Fibroblast of lung (primary cell): ENCODE data around the gene SNX13. TPM values are rescaled to one million over a fixed set of nuclear protein-coding genes. Genes with fewer than 3 reads are reported as not detected.
A peak's percentile ranks its signal among the peaks of the same experiment; 100 is the strongest.

ENCODE experiments used
- DNase-seq, 2 donors: peaks; one replicate each; pipeline versions ENCODE4 v3.0.0 to v3.0.0-alpha.2; 2010; ENCODE audit warnings: low read depth in 2 of 2
- H2AFZ ChIP-seq: 2 replicates; pipeline ENCODE4 v1.5.1; 2012; ENCODE audit warnings: low read length, control low read depth, inconsistent platforms
- H3K27ac ChIP-seq: 2 replicates; pipeline ENCODE4 v1.5.1; 2011; ENCODE audit warnings: low read length, control low read depth; ENCODE audit not compliant: insufficient read depth
- H3K27me3 ChIP-seq: 2 replicates; pipeline ENCODE4 v1.5.1; 2011; ENCODE audit warnings: mild to moderate bottlenecking, low read length; ENCODE audit not compliant: control insufficient read depth, insufficient read depth
- H3K36me3 ChIP-seq: 2 replicates; pipeline ENCODE4 v1.5.1; 2011; ENCODE audit warnings: low read length; ENCODE audit not compliant: control insufficient read depth, insufficient read depth
- H3K4me1 ChIP-seq: 2 replicates; pipeline ENCODE4 v1.5.1; 2011; ENCODE audit warnings: low read length; ENCODE audit not compliant: control insufficient read depth, insufficient read depth; ENCODE audit errors: extremely low read depth
- H3K4me2 ChIP-seq: 2 replicates; pipeline ENCODE4 v1.5.1; 2011; ENCODE audit warnings: low read length, control low read depth; ENCODE audit not compliant: insufficient read depth; ENCODE audit errors: extremely low read depth
- H3K4me3 ChIP-seq, 4 experiments: fragments of 200-600 bp in 1 of 4; sonication (generic) in 1 of 4; replicated peaks in 1 of 4; 2 replicates each; pipeline ENCODE4 v1.5.1; 2011 to 2016; ENCODE audit warnings: low read length in 4 of 4, low read depth in 3 of 4, mild to moderate bottlenecking in 3 of 4, control low read depth in 2 of 4, inconsistent platforms in 1 of 4, mixed read lengths in 1 of 4; ENCODE audit not compliant: insufficient read depth in 1 of 4; ENCODE audit errors: control extremely low read depth in 1 of 4
- H3K79me2 ChIP-seq: 2 replicates; pipeline ENCODE4 v1.5.1; 2012; ENCODE audit warnings: mild to moderate bottlenecking, low read length, inconsistent platforms; ENCODE audit not compliant: control insufficient read depth, insufficient read depth
- H3K9ac ChIP-seq: 2 replicates; pipeline ENCODE4 v1.5.1; 2011; ENCODE audit warnings: mild to moderate bottlenecking, low read length, control low read depth; ENCODE audit not compliant: insufficient read depth
- H3K9me3 ChIP-seq: 2 replicates; pipeline ENCODE4 v1.5.1; 2012; ENCODE audit warnings: low read depth, low read length; ENCODE audit not compliant: control insufficient read depth, insufficient read depth
- H4K20me1 ChIP-seq: 2 replicates; pipeline ENCODE4 v1.5.1; 2011; ENCODE audit warnings: low read length; ENCODE audit not compliant: control insufficient read depth, insufficient read depth; ENCODE audit errors: extremely low read depth
- CTCF ChIP-seq, 2 donors: IDR thresholded peaks in 1 of 2; conservative IDR thresholded peaks in 1 of 2; 1 replicate in 1 of 2; 2 replicates in 1 of 2; pipeline ENCODE4 v1.5.1; 2011 to 2012; ENCODE audit warnings: low read length in 2 of 2, control low read depth in 1 of 2, inconsistent platforms in 1 of 2, low read depth in 1 of 2, mild to moderate bottlenecking in 1 of 2
- EZH2 ChIP-seq: IDR thresholded peaks from 2 replicates; pipeline ENCODE4 v1.5.1; 2012; ENCODE audit warnings: low read length, control low read depth, mild to moderate bottlenecking; ENCODE audit errors: missing control alignments
- polyA plus RNA-seq, 2 donors: library from polyadenylated mRNA; depleted of rRNA in 1 of 2; stranded (reverse) in 1 of 2; unstranded in 1 of 2; fragments of >200 nt; gene quantifications; 2 replicates each; pipeline ENCODE4 v1.2.1, GENCODE V29; 2011 to 2012; ENCODE audit warnings: missing spikeins in 1 of 2
- total RNA-seq: library from RNA; depleted of rRNA; stranded (reverse); fragments of >200 nt; gene quantifications from 2 replicates; pipeline ENCODE4 v1.2.1, GENCODE V29; 2014

The SNX13 gene
- total and polyA plus RNA-seq, 2 donors (not counting 1 experiment from before 2014, with no cell fraction given), result 36.0 to 42.9 TPM

- Histone ChIP-seq H3K9ac (no peak overlapping the region), H3K36me3 (no peaks in the 10 kb centered on the region), H2AFZ (no peak overlapping the region), H3K9me3 (no peaks in the 10 kb centered on the region), H4K20me1 (peaks cover 2% of the 10 kb centered on the region), H3K27me3 (no peaks in the 10 kb centered on the region), H3K4me1 (no peaks in the 10 kb centered on the region), H3K79me2 (peaks cover 67% of the 10 kb centered on the region), H3K4me2 (peak overlapping the region; percentile 48), H3K27ac (no peak overlapping the region), H3K4me3 (peak overlapping the region in 3 of 4 experiments; percentile 84 to 88 (median 85))
- peak in 1 of 2 donors; percentile 27 for DNase-seq
- TF ChIP-seq EZH2 (no peak), CTCF (conservative IDR thresholded peaks at IDR 0.05 in 1 of 2, IDR thresholded peaks at IDR 0.05 in 1 of 2; ENCODE audit: low read depth in 1 of 2, low read length in 2 of 2) (no peak)
Observed at GRCh38 chr7:17937506-17938120, 2.7 kb downstream of the SNX13 start.

GRCh38 chr7:17936321-17936720 is 4.0 kb downstream of the SNX13 start:
- Histone ChIP-seq H3K4me3 (no peak overlapping the region), H3K79me2 (peaks cover 77% of the 10 kb centered on the region), H2AFZ (no peak overlapping the region), H4K20me1 (peaks cover 2% of the 10 kb centered on the region), H3K27me3 (no peaks in the 10 kb centered on the region), H3K4me2 (no peak overlapping the region), H3K4me1 (no peaks in the 10 kb centered on the region), H3K36me3 (no peaks in the 10 kb centered on the region), H3K9ac (no peak overlapping the region), H3K27ac (no peak overlapping the region), H3K9me3 (no peaks in the 10 kb centered on the region)
- TF ChIP-seq EZH2 (no peak), CTCF (conservative IDR thresholded peaks at IDR 0.05 in 1 of 2, IDR thresholded peaks at IDR 0.05 in 1 of 2; ENCODE audit: low read depth in 1 of 2, low read length in 2 of 2) (no peak)
- no peak for DNase-seq

DNA sequence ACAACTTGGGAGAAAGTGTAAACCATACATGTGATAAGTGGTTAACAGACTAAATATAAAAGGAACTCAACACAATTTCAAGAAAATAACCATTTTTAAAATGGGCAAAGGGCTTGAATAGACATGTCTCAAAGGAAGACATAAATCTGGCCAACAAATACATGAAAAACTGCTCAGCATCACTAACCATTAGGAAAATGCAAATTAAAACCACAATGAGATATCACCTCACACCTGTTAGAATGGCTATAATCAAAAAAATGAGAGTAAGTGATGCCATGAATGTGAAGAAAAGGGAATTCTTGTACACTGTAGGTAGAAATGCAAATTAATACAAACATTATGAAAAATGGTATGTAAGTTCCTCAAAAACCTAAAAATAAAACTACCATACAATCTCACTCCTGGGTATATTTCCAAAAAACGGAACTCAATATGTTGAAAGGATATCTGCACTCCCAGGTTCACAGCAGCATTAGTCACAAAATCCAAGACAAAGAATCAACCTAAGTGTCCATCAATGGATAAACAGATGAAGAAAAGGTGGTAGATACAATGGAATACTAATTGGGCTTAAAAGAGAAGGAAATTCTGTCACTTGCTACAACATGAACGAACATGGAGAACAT is 5.6 kb downstream of the SNX13 start:
- Histone ChIP-seq H3K9ac (no peak overlapping the region), H3K27me3 (no peaks in the 10 kb centered on the region), H3K27ac (no peak overlapping the region), H3K4me3 (no peak overlapping the region), H3K36me3 (no peaks in the 10 kb centered on the region), H3K79me2 (peaks cover 83% of the 10 kb centered on the region), H3K9me3 (no peaks in the 10 kb centered on the region), H2AFZ (no peak overlapping the region), H4K20me1 (peaks cover 2% of the 10 kb centered on the region), H3K4me2 (no peak overlapping the region), H3K4me1 (no peaks in the 10 kb centered on the region)
- DNase-seq, result no peak
- no peak for TF ChIP-seq EZH2
- TF ChIP-seq CTCF (conservative IDR thresholded peaks at IDR 0.05 in 1 of 2, IDR thresholded peaks at IDR 0.05 in 1 of 2; ENCODE audit: low read depth in 1 of 2, low read length in 2 of 2), result no peak
